HFFc6 (cell line): ENCODE data around the gene UBE2E2. TPM values are rescaled to one million over a fixed set of nuclear protein-coding genes. Genes with fewer than 3 reads are reported as not detected.

ENCODE experiments used
- DNase-seq: peaks from one replicate; pipeline ENCODE4 v3.0.0-alpha.2; 2018
- H3K27ac Mint-ChIP-seq: 2 replicates; pipeline ENCODE4 v1.8.0; 2020; ENCODE audit warnings: mild to moderate bottlenecking, mixed read lengths
- H3K27me3 Mint-ChIP-seq: 2 replicates; pipeline ENCODE4 v1.8.0; 2021; ENCODE audit warnings: mild to moderate bottlenecking, moderate library complexity, mixed read lengths; ENCODE audit not compliant: insufficient read depth
- H3K36me3 Mint-ChIP-seq: 2 replicates; pipeline ENCODE4 v1.8.0; 2021; ENCODE audit warnings: low read depth, mixed read lengths
- H3K4me1 Mint-ChIP-seq: 2 replicates; pipeline ENCODE4 v1.8.0; 2020; ENCODE audit warnings: low read depth, mixed read lengths
- H3K4me3 Mint-ChIP-seq: 2 replicates; pipeline ENCODE4 v1.8.0; 2020; ENCODE audit warnings: mild to moderate bottlenecking, moderate library complexity, mixed read lengths
- H3K9me3 Mint-ChIP-seq: 2 replicates; pipeline ENCODE4 v1.8.0; 2020; ENCODE audit warnings: mild to moderate bottlenecking, mixed read lengths
- CTCF ChIP-seq: fragments of 200-600 bp; sonication (generic); IDR thresholded peaks from 2 replicates; pipeline ENCODE4 v1.5.0; 2021; ENCODE audit warnings: antibody characterized with exemption, mild to moderate bottlenecking
- total RNA-seq, 6 experiments: library from RNA; stranded (reverse); fragmentation: NEBNext Ultra II Directional; extraction: Animal tissue kit (Norgen Biotek cat#: 25700); gene quantifications; 2 replicates in 1 of 6; 3 replicates in 5 of 6; pipeline ENCODE4 v1.2.3, GENCODE V29; 2021

The UBE2E2 gene
- total RNA-seq, 6 experiments from 2014 or later = 38.2 to 53.0 (median 47.2) TPM

DNA sequence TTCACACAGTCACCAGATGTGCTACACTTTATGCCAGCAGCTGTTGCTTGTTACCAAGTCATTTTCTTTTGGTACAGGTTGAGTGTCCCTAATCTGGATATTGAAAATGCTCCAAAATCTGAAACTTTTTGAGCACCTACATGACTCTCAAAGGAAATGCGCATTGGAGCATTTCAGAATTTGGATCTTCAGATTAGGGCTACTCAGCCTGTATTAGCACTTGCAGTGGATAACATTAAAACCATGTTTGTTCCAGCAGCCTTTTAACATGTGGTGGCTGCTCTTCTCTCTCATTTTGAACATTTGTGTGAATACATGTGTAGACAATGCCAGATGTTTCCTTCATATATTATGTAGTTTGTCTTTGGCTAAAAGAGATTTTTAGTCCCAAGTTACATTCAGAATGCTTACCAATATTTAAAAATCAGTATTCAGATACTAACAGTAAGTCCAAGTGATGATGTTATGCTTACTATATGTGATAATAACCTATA is 371.7 kb downstream of the UBE2E2 start:
- H3K9me3 Mint-ChIP-seq = no peaks in the 10 kb centered on the region
- no peak overlapping the region for H3K4me3 Mint-ChIP-seq
- H3K4me1 Mint-ChIP-seq = peaks cover 23% of the 10 kb centered on the region
- H3K27me3 Mint-ChIP-seq = no peaks in the 10 kb centered on the region; the same call in 1 of the 2 replicates
- no peak for TF ChIP-seq CTCF
- no peak for DNase-seq
- H3K36me3 Mint-ChIP-seq = peaks cover 9% of the 10 kb centered on the region
- no peak overlapping the region for H3K27ac Mint-ChIP-seq

GRCh38 chr3:23575697-23576096 is 372.6 kb downstream of the UBE2E2 start:
- H3K27ac Mint-ChIP-seq = no peak overlapping the region
- H3K9me3 Mint-ChIP-seq = no peaks in the 10 kb centered on the region
- no peaks in the 10 kb centered on the region; the same call in 1 of the 2 replicates for H3K27me3 Mint-ChIP-seq
- no peak for TF ChIP-seq CTCF
- H3K4me1 Mint-ChIP-seq = peaks cover 32% of the 10 kb centered on the region
- no peak overlapping the region for H3K4me3 Mint-ChIP-seq
- no peak for DNase-seq
- peaks cover 9% of the 10 kb centered on the region for H3K36me3 Mint-ChIP-seq

GRCh38 chr3:23576379-23576959 is 373.3 kb downstream of the UBE2E2 start:
- TF ChIP-seq CTCF = no peak
- Mint-ChIP-seq H3K27ac (no peak overlapping the region), H3K4me1 (peaks cover 33% of the 10 kb centered on the region), H3K9me3 (no peaks in the 10 kb centered on the region), H3K4me3 (no peak overlapping the region), H3K27me3 (no peaks in the 10 kb centered on the region; the same call in 1 of the 2 replicates), H3K36me3 (peaks cover 9% of the 10 kb centered on the region)
- DNase-seq = no peak

GRCh38 chr3:23580096-23580713 is 377.1 kb downstream of the UBE2E2 start:
- peaks cover 14% of the 10 kb centered on the region for H3K36me3 Mint-ChIP-seq
- no peak overlapping the region for H3K4me3 Mint-ChIP-seq
- peak; percentile 71 for DNase-seq
- H3K27me3 Mint-ChIP-seq = no peaks in the 10 kb centered on the region; the same call in 1 of the 2 replicates
- peak overlapping the region; percentile 62 for H3K27ac Mint-ChIP-seq
- TF ChIP-seq CTCF = no peak
- peaks cover 32% of the 10 kb centered on the region for H3K4me1 Mint-ChIP-seq
- no peaks in the 10 kb centered on the region for H3K9me3 Mint-ChIP-seq

GRCh38 chr3:23583980-23584740 is 381.0 kb downstream of the UBE2E2 start:
- Mint-ChIP-seq H3K27me3 (peaks cover 2% of the 10 kb centered on the region; the same call in 1 of the 2 replicates), H3K4me3 (no peak overlapping the region), H3K27ac (no peak overlapping the region), H3K36me3 (0 out of 2 replicates have a peak, but pooled peaks cover 5% of the 10 kb centered on the region), H3K4me1 (peaks cover 14% of the 10 kb centered on the region), H3K9me3 (no peaks in the 10 kb centered on the region)
- DNase-seq = no peak
- no peak for TF ChIP-seq CTCF
